NB4 (cell line): ENCODE results near the gene CDCA5.

Experiments used
- DNase-seq: peaks from one replicate; pipeline ENCODE4 v3.0.0; 2010; ENCODE audit warnings: low read depth
- H3K4me3 ChIP-seq: one replicate; pipeline ENCODE4 v1.5.1; 2011; ENCODE audit warnings: mild to moderate bottlenecking, low read depth, low read length, moderate library complexity
- MYC ChIP-seq: IDR thresholded peaks from 2 replicates; pipeline ENCODE4 v1.6.1; 2011; ENCODE audit warnings: low read depth, low read length
- POLR2A ChIP-seq: IDR thresholded peaks from 2 replicates; pipeline ENCODE4 v1.6.1; 2011; ENCODE audit warnings: mild to moderate bottlenecking; ENCODE audit not compliant: insufficient read length; ENCODE audit errors: extremely low read depth
- TF ChIP-seq, protein P1 (sequence below): IDR thresholded peaks from 2 replicates; pipeline ENCODE4 v1.6.1; 2011; ENCODE audit warnings: low read depth, low read length
- TF ChIP-seq, protein P2 (sequence below): IDR thresholded peaks from one replicate; pipeline ENCODE4 v1.5.1; 2012; ENCODE audit warnings: low read depth, low read length

Gene CDCA5

DNA sequence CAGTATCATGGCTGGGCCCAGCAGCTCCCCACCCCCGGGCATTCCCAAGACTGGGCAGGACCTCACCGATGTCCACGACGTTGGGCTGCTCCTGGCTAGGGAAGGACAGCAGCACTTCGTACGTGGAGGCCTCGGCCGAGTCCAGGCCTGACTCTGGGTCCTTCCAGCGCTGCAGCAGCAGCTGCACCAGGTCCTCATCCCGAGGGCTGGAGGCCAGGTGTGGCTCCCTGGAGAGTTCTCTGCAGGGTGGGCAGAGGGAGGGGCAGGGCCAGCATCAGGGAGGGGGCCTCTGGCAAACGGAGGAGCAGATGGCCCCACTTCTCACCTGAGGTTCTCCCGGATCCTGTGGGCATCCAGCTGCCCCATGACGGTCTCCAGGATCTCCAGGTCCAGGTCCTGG, 25.8 kb downstream of the CDCA5 start:
- no peak for DNase-seq
- no peak overlapping the region for H3K4me3 ChIP-seq
- TF ChIP-seq, protein P1, sequence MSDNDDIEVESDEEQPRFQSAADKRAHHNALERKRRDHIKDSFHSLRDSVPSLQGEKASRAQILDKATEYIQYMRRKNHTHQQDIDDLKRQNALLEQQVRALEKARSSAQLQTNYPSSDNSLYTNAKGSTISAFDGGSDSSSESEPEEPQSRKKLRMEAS = no peak
- TF ChIP-seq, protein P2, sequence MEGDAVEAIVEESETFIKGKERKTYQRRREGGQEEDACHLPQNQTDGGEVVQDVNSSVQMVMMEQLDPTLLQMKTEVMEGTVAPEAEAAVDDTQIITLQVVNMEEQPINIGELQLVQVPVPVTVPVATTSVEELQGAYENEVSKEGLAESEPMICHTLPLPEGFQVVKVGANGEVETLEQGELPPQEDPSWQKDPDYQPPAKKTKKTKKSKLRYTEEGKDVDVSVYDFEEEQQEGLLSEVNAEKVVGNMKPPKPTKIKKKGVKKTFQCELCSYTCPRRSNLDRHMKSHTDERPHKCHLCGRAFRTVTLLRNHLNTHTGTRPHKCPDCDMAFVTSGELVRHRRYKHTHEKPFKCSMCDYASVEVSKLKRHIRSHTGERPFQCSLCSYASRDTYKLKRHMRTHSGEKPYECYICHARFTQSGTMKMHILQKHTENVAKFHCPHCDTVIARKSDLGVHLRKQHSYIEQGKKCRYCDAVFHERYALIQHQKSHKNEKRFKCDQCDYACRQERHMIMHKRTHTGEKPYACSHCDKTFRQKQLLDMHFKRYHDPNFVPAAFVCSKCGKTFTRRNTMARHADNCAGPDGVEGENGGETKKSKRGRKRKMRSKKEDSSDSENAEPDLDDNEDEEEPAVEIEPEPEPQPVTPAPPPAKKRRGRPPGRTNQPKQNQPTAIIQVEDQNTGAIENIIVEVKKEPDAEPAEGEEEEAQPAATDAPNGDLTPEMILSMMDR = no peak
- TF ChIP-seq MYC (no peak), POLR2A (no peak)

DNA sequence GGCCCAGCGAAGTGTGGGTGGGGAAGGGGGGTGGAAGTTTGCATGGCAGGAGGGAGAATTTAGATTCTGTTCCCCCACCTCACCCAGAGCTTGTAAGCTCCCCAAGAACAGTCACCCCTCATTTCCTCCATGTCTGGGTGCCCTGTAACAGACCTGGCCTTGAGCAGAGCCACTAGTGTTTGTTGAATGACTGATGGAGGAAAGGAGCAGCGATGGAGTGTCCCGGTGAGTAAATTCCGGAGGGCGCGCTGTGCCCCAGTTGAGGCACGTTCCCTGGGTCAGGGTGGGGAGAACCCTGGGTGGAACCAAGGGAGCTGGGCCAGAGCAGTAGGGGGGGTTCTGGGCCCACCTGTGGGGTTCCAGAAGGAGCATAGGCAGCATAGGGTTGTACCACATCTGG, 26.3 kb downstream of the CDCA5 start:
- TF ChIP-seq POLR2A (no peak), MYC (no peak)
- TF ChIP-seq, protein P2 = no peak
- TF ChIP-seq, protein P1 = no peak
- H3K4me3 ChIP-seq = no peak overlapping the region
- no peak for DNase-seq

DNA sequence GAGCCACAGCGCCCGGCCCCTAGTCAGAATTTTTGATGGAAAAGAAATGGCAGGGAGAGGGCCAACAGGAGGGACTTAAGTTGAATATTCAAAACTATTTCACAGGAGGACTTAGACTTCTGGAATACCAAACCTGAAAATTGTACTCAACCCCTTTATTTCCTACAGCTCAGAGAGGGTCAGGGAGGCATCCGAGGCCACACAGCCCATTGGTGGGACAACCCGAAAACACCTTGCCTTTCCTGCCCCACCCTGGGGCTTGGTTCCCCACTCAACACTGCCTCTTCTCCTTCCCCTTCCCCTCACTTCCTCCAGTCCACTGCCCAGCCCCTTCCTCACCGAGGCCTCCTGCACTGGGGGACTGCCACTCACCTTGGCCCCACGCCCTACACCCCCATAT, 26.8 kb downstream of the CDCA5 start:
- TF ChIP-seq POLR2A = no peak
- TF ChIP-seq, protein P2 = no peak
- TF ChIP-seq, protein P1 = no peak
- H3K4me3 ChIP-seq = no peak overlapping the region
- DNase-seq = no peak

DNA sequence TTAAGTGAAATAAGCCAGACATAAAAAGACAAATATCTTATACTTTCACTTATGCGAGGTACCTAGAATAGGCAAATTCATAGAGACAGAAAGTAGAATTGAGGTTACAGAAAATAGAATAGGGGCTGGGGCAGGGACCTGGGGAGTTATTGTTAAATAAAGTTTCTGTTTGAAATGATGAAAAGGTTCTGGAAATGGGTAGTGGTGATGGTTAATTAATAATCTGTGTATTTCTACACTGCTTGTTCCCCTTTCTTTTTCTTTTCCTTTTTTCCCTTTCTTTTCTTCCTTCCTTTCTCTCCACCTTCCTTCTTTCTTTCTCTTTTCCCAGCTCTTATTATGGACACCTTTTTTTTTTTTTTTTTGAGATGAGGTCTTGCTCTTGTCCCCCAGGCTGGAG, 28.3 kb downstream of the CDCA5 start:
- TF ChIP-seq POLR2A (no peak), MYC (no peak)
- TF ChIP-seq, protein P2 = no peak
- TF ChIP-seq, protein P1 = no peak
- no peak for DNase-seq
- H3K4me3 ChIP-seq = no peak overlapping the region

DNA sequence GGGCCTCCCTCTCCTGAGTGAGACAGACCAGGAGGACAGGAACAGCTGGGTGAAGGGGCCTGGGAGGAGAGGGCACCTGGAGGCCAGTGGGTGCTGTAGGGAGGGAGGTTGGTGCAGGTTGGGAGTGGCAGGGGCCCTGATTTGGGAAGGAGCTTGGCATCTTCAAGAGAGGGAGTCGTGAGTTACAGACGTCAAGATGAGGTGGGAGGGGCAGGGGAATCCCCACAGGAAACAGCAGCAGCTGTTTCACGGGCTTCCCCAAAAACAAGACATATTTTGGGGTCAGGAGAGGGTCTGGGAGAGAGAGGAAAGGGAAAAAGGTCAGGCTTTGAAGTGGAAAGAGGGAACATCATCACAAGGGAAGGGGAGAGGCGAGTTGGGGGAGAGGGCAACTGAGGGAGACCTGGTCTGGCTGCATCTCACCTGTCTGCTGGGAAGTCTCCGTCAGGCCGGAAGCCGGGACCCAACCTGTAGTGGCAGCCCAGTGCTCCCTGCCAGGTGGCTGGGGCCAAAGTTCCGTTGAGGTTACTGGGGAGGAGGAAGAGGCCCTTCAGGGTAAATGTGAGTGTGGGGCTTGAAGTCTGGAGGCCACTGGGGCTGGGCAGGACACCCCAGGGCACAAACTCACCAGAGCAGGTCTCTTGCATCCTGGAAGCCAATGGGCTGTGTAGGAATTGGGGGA, 29.9 kb downstream of the CDCA5 start:
- DNase-seq = no peak
- H3K4me3 ChIP-seq = no peak overlapping the region
- TF ChIP-seq, protein P2 = no peak
- TF ChIP-seq MYC = no peak
- TF ChIP-seq, protein P1 = no peak
- no peak for TF ChIP-seq POLR2A

DNA sequence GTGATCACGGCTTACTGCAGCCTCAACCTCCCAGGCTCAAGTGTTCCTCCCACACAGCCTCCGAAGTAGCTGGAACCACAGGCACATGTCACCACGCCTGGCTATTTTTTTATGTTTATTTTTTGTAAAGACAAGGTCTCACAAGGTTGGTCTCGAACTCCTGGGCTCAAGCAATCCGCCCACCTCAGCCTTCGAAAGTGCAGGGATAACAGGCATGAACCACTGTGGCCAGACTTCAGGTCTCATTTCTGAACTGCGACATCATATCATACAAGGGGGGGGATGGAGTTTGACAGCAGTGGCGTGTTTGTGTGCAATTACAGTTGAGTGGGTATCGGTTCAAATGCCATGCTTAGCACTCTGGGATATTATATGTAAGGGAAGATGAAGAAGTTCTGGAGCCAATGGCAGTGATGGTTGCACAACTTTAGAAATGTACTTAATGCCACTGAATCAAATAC, 32.4 kb downstream of the CDCA5 start:
- TF ChIP-seq MYC (no peak), POLR2A (no peak)
- TF ChIP-seq, protein P2 = no peak
- TF ChIP-seq, protein P1 = no peak
- peak; percentile 37 for DNase-seq
- no peak overlapping the region for H3K4me3 ChIP-seq
